A673 (cell line): ENCODE measurements around the gene ATP10D. TPM values are rescaled to one million over a fixed set of nuclear protein-coding genes. Genes with fewer than 3 reads are reported as not detected.

Experiments used
- BruUV-seq: library from RNA; stranded (reverse); fragments of 400-500 nt; replicated peaks from 2 replicates; lab custom pipeline; 2021; lab: Mats Ljungman, UMichigan
- CTCF ChIA-PET: fragments of 300-600 bp; sonication (Branson Sonifier 250); formaldehyde crosslinking; loops from one replicate; lab custom pipeline; 2022; ENCODE audit warnings: antibody characterized with exemption; lab: Charles Lee
- POLR2A ChIA-PET: fragments of 300-600 bp; sonication (Branson Sonifier 250); formaldehyde crosslinking; loops from one replicate; lab custom pipeline; 2022; ENCODE audit warnings: antibody characterized with exemption; ENCODE audit not compliant: low non-redundant PET; lab: Charles Lee
- DNase-seq: peaks from one replicate; pipeline ENCODE4 v3.0.0-alpha.2; 2015; ENCODE audit warnings: low spot score
- H3K27ac ChIP-seq: fragments of 200-600 bp; sonication (generic); 2 replicates; pipeline ENCODE4 v1.5.1; 2016; ENCODE audit warnings: mixed run types, low read depth, mild to moderate bottlenecking, mixed read lengths, antibody characterized with exemption, low read length; ENCODE audit not compliant: poor library complexity, severe bottlenecking
- H3K27me3 ChIP-seq: fragments of 200-600 bp; sonication (generic); replicated peaks from 2 replicates; pipeline ENCODE4 v1.6.1; 2017; ENCODE audit warnings: mixed run types, low read depth, mild to moderate bottlenecking, mixed read lengths, antibody characterized with exemption, low read length; ENCODE audit not compliant: insufficient read depth, poor library complexity
- H3K36me3 ChIP-seq: fragments of 200-600 bp; sonication (generic); 2 replicates; pipeline ENCODE4 v1.6.1; 2016; ENCODE audit warnings: mixed run types, mild to moderate bottlenecking, mixed read lengths, antibody characterized with exemption, low read length; ENCODE audit not compliant: insufficient read depth, poor library complexity, severe bottlenecking
- H3K4me1 ChIP-seq: fragments of 200-600 bp; sonication (generic); 2 replicates; pipeline ENCODE4 v1.6.1; 2017; ENCODE audit warnings: mixed run types, mild to moderate bottlenecking, mixed read lengths, antibody characterized with exemption, low read length; ENCODE audit not compliant: insufficient read depth, poor library complexity, severe bottlenecking
- H3K4me3 ChIP-seq: fragments of 200-600 bp; sonication (generic); 2 replicates; pipeline ENCODE4 v1.5.1; 2016; ENCODE audit warnings: low read depth, mixed run types, mild to moderate bottlenecking, mixed read lengths, low read length; ENCODE audit not compliant: poor library complexity, severe bottlenecking
- H3K9me3 ChIP-seq: fragments of 200-600 bp; sonication (generic); 2 replicates; pipeline ENCODE4 v1.6.1; 2016; ENCODE audit warnings: mixed run types, low read depth, mild to moderate bottlenecking, mixed read lengths, antibody characterized with exemption, low read length; ENCODE audit not compliant: poor library complexity, severe bottlenecking
- CTCF ChIP-seq: fragments of 300-800, 200-600 bp; sonication (generic); conservative IDR thresholded peaks from 2 replicates; pipeline ENCODE4 v1.5.1; 2017; ENCODE audit warnings: low read depth, mild to moderate bottlenecking, antibody characterized with exemption, low read length, moderate library complexity, mixed read lengths
- EZH2 ChIP-seq: fragments of 200-600 bp; sonication (generic); IDR thresholded peaks from 2 replicates; pipeline ENCODE4 v1.6.1; 2017; ENCODE audit warnings: borderline replicate concordance, low read depth, mild to moderate bottlenecking, mixed read lengths, antibody characterized with exemption, low read length; ENCODE audit not compliant: poor library complexity, severe bottlenecking
- intact Hi-C: fragments of 100-400 bp; cut with micrococcal nuclease; formaldehyde crosslinking; loops from one replicate; pipeline ENCODE4 v1.10.0; 2022; ENCODE audit not compliant: unreplicated experiment
- total RNA-seq: library from RNA; stranded (reverse); gene quantifications from 2 replicates; pipeline ENCODE4 v1.2.3, GENCODE V29; 2021

Gene ATP10D
- total RNA-seq, 1 experiment from 2014 or later = 16.1 TPM

GRCh38 chr4:47570816-47571215, 85.7 kb downstream of the ATP10D start:
- TF ChIP-seq CTCF (no peak), EZH2 (no peak)

GRCh38 chr4:47572981-47573380, 87.9 kb downstream of the ATP10D start:
- POLR2A ChIA-PET = no interaction called here
- no peak for DNase-seq
- BruUV-seq = no TSS peak
- Histone ChIP-seq H3K9me3 (no peaks in the 10 kb centered on the region), H3K27me3 (no peaks in the 10 kb centered on the region), H3K4me3 (no peak overlapping the region), H3K4me1 (no peaks in the 10 kb centered on the region), H3K27ac (no peak overlapping the region), H3K36me3 (no peaks in the 10 kb centered on the region)
- CTCF ChIA-PET = no interaction called here
- intact Hi-C loops = no loop called here
- TF ChIP-seq CTCF (no peak), EZH2 (no peak)

More at GRCh38 chr4:47570816-47571215, 85.7 kb downstream of the ATP10D start:
- H3K4me3 ChIP-seq = no peak overlapping the region
- H3K9me3 ChIP-seq = no peaks in the 10 kb centered on the region
- H3K27me3 ChIP-seq = no peaks in the 10 kb centered on the region
- intact Hi-C loops = no loop called here
- BruUV-seq = no TSS peak
- ChIA-PET CTCF (no interaction called here), POLR2A (no interaction called here)
- H3K36me3 ChIP-seq = no peaks in the 10 kb centered on the region
- H3K27ac ChIP-seq = no peak overlapping the region
- H3K4me1 ChIP-seq = no peaks in the 10 kb centered on the region
- DNase-seq = no peak

GRCh38 chr4:47577779-47578553, 92.9 kb downstream of the ATP10D start:
- Histone ChIP-seq H3K9me3 (no peaks in the 10 kb centered on the region), H3K27me3 (no peaks in the 10 kb centered on the region), H3K27ac (no peak overlapping the region), H3K4me1 (no peaks in the 10 kb centered on the region), H3K36me3 (no peaks in the 10 kb centered on the region), H3K4me3 (no peak overlapping the region)
- no peak for TF ChIP-seq CTCF
- no peak for TF ChIP-seq EZH2
- intact Hi-C loops = no loop called here
- DNase-seq = no peak
- POLR2A ChIA-PET = no interaction called here
- CTCF ChIA-PET = no interaction called here
- no TSS peak for BruUV-seq
